Lower lobe of right lung (tissue), 2 donors: ENCODE results near the gene BTRC. TPM values are rescaled to one million over a fixed set of nuclear protein-coding genes. Genes with fewer than 3 reads are reported as not detected.
"Not testable (repeated sequence)": the region's sequence is repeated elsewhere in the genome, so short reads cannot be mapped to it uniquely, and the experiment has no call there.

Experiments
- ATAC-seq, 2 donors: fragments of 200-7000 bp; cut with Tn5 transposase; one replicate each; pipeline ENCODE4 v1.9.1; 2020 to 2022; ENCODE audit warnings: mild to moderate bottlenecking in 2 of 2, moderate library complexity in 2 of 2
- DNase-seq: peaks from one replicate; pipeline ENCODE4 v3.0.0-alpha.2; 2020
- H3K27ac ChIP-seq: fragments of 200-600 bp; one replicate; pipeline ENCODE4 v1.8.0; 2022
- H3K27me3 ChIP-seq: fragments of 200-600 bp; one replicate; pipeline ENCODE4 v1.8.0; 2022; ENCODE audit warnings: low read depth
- H3K36me3 ChIP-seq: fragments of 200-600 bp; one replicate; pipeline ENCODE4 v1.8.0; 2022; ENCODE audit warnings: mild to moderate bottlenecking
- H3K4me1 ChIP-seq: fragments of 200-600 bp; one replicate; pipeline ENCODE4 v1.8.0; 2022
- H3K4me3 ChIP-seq: fragments of 200-600 bp; one replicate; pipeline ENCODE4 v1.8.0; 2022; ENCODE audit warnings: mild to moderate bottlenecking
- H3K9me3 ChIP-seq: fragments of 200-600 bp; one replicate; pipeline ENCODE4 v1.8.0; 2022
- intact Hi-C: fragments of 100-400 bp; cut with DNase I; formaldehyde crosslinking; loops from one replicate; pipeline ENCODE4 v1.11.0; 2022
- total RNA-seq: library from RNA; stranded (reverse); fragmentation: NEBNext Ultra II Directional; extraction: Animal tissue kit (Norgen Biotek cat#: 25700); gene quantifications from one replicate; pipeline ENCODE4 v1.2.1, GENCODE V29; 2021
- TF ChIP-seq, protein P1 (sequence below): fragments of 200-600 bp; IDR thresholded peaks from one replicate; pipeline ENCODE4 v1.8.0; 2022; ENCODE audit warnings: antibody characterized with exemption, mild to moderate bottlenecking
- donor health status: DM: no; HTN: yes; CAD: no; lungs with severe emphysema.

Gene BTRC
- total RNA-seq, 1 donor from 2014 or later: 17.3 TPM

DNA sequence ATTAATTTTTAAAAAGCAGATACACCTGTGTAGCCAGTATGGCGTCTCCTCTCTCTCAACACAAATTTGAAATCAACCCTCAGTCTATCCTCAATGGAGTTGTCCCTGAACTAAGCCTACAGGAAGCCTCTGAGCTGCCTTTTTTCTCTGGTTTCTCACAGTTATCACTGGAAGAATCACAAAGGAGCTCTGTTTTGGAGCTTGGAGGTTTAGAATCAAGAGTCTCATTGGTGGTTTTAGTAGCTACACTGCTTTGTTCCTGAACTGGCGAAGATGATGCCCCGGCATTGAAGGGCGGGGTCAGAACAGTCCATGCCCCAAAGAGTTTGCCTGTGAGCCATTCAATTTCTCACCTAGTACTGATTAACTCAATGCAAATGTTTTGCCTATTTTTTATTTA is 16.1 kb upstream of the BTRC start:
- Histone ChIP-seq H3K27ac (no peak overlapping the region), H3K27me3 (no peaks in the 10 kb centered on the region), H3K36me3 (no peaks in the 10 kb centered on the region), H3K4me3 (no peak overlapping the region), H3K9me3 (no peaks in the 10 kb centered on the region), H3K4me1 (no peaks in the 10 kb centered on the region)
- intact Hi-C loops: no loop called here
- DNase-seq: no peak
- TF ChIP-seq, protein P1, sequence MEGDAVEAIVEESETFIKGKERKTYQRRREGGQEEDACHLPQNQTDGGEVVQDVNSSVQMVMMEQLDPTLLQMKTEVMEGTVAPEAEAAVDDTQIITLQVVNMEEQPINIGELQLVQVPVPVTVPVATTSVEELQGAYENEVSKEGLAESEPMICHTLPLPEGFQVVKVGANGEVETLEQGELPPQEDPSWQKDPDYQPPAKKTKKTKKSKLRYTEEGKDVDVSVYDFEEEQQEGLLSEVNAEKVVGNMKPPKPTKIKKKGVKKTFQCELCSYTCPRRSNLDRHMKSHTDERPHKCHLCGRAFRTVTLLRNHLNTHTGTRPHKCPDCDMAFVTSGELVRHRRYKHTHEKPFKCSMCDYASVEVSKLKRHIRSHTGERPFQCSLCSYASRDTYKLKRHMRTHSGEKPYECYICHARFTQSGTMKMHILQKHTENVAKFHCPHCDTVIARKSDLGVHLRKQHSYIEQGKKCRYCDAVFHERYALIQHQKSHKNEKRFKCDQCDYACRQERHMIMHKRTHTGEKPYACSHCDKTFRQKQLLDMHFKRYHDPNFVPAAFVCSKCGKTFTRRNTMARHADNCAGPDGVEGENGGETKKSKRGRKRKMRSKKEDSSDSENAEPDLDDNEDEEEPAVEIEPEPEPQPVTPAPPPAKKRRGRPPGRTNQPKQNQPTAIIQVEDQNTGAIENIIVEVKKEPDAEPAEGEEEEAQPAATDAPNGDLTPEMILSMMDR: no peak
- ATAC-seq: no peak

DNA sequence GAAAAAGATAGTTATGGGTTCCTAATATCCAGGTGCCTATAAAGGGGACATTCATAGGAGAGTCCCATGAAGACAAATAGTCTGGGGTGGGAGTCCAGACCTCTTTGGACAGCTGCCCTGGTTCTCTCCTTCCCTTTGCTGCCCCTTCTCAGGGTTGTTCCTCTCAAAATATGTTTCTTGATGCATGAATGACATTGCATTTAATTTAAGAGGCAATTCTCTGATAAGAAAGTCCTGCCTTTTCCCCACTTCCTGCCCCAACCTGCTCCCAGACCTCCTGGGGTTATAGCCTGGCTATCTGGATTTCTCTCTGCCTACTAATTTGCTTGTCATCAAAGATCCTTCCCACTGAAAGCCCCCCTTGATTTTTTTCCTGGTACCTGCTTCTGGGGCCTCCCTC is 12.5 kb upstream of the BTRC start:
- intact Hi-C loops: no loop called here
- ATAC-seq (no peak), DNase-seq (no peak)
- H3K4me1 ChIP-seq: no peaks in the 10 kb centered on the region
- no peaks in the 10 kb centered on the region for H3K36me3 ChIP-seq
- H3K9me3 ChIP-seq: no peaks in the 10 kb centered on the region
- TF ChIP-seq, protein P1: no peak
- no peak overlapping the region for H3K4me3 ChIP-seq
- H3K27ac ChIP-seq: no peak overlapping the region
- H3K27me3 ChIP-seq: no peaks in the 10 kb centered on the region

DNA sequence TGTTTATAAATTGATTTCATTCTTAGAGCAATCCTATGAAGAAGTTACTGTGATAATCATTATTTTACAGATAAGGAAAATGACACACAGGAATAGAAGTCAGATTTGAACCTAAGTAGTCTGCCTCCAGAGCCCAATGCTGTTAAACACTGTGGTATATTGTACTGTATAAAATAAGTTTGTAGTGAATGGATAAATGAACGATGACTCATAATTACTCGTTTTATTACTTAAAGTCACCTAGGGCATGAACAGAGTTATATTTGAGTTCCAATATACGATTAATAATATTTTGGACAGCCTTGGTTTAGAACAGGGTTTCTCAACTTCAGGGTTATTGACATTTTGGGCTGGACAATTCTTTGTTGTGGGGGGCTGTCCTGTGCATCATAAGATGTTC is 7.8 kb upstream of the BTRC start:
- intact Hi-C loops: no loop called here

DNA sequence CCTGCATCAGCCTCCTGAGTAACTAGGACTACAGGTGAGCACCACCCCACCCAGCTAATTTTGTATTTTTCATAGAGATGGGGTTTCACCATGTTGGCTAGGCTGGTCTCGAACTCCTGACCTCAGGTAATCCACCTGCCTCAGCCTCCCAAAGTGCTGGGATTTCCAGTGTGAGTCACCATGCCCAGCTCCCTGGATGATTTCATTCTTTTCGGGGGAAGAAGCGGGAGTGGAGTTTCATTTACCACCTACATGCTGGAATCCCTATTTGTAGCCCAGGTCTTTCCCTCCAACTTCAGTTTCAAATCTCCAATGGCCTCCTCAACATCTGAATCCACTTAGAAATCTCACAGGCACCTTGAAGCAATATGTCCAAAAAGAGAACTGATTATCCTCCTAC is 2.9 kb upstream of the BTRC start:
- Histone ChIP-seq H3K36me3 (no peaks in the 10 kb centered on the region), H3K4me3 (no peak overlapping the region), H3K9me3 (no peaks in the 10 kb centered on the region), H3K27me3 (no peaks in the 10 kb centered on the region), H3K27ac (no peak overlapping the region), H3K4me1 (peaks cover 9% of the 10 kb centered on the region)
- intact Hi-C loops: no loop called here
- no peak for DNase-seq
- no peak for ATAC-seq
- TF ChIP-seq, protein P1: no peak

More for the DNA sequence above, 7.8 kb upstream of the BTRC start:
- Histone ChIP-seq H3K36me3 (no peaks in the 10 kb centered on the region), H3K27ac (no peak overlapping the region), H3K4me1 (no peaks in the 10 kb centered on the region), H3K4me3 (no peak overlapping the region), H3K9me3 (no peaks in the 10 kb centered on the region), H3K27me3 (no peaks in the 10 kb centered on the region)
- TF ChIP-seq, protein P1: no peak
- ATAC-seq (no peak), DNase-seq (no peak)

DNA sequence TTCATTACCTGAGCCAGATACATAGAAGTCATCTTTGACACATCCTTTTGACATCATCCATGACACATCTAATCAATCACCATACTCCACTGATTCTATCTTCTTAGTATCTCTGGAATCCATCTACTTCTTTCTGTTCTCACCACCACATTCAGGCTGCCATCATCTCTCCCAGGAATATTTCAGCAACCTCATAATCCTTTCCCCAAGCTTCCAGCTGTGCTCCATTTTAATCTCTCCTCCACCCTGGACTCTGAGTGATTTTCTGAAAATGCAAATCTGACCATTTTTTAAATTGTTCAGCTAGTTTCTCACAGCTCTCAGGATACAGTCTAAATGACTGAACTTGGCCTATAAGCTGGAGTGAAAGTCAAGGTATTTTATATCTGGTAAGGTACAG is 2.5 kb upstream of the BTRC start:
- no peak for DNase-seq
- intact Hi-C loops: no loop called here
- no peaks in the 10 kb centered on the region for H3K9me3 ChIP-seq
- TF ChIP-seq, protein P1: no peak
- no peaks in the 10 kb centered on the region for H3K36me3 ChIP-seq
- H3K27me3 ChIP-seq: no peaks in the 10 kb centered on the region
- H3K4me3 ChIP-seq: no peak overlapping the region
- H3K4me1 ChIP-seq: peaks cover 9% of the 10 kb centered on the region
- no peak for ATAC-seq
- H3K27ac ChIP-seq: no peak overlapping the region

DNA sequence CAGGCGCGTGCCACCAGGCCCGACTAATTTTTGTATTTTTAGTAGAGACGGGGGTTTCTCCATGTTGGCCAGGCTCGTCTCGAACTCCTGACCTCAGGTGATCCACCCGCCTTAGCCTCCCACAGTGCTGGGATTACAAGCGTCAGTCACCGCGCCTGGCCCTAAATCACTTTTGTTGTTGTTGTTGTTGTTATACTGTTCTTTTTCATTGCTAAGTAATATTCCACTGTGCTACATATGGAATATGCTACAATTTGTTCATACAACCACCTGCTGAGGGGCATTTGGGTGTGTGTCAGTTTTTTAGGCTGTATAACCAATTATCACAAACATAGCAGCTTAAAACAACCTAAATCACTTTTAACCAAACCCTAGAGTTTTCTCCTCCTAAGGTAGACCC is 1.1 kb upstream of the BTRC start:
- H3K9me3 ChIP-seq, H3K4me3 ChIP-seq, intact Hi-C loops, DNase-seq, ATAC-seq, H3K27ac ChIP-seq, H3K36me3 ChIP-seq, H3K4me1 ChIP-seq, H3K27me3 ChIP-seq: not testable (repeated sequence)
